Measurements from ENCODE around the gene NPNT.

- TF ChIP-seq CTCF (IDR thresholded peaks at IDR 0.05) (no peak), GABPB1 (CRISPR knock-in tag; IDR thresholded peaks at IDR 0.05) (no peak), ELF4 (CRISPR knock-in tag; IDR thresholded peaks at IDR 0.05; ENCODE audit: low read depth) (no peak), AR (CRISPR knock-in tag; IDR thresholded peaks at IDR 0.05) (no peak), TCF7 (CRISPR knock-in tag; IDR thresholded peaks at IDR 0.05; ENCODE audit: low read depth) (no peak), FOXP1 (CRISPR knock-in tag; IDR thresholded peaks at IDR 0.05; ENCODE audit: borderline replicate concordance) (no peak)
These were observed 84.2 kb downstream of the NPNT start for GRCh38 chr4:105979506-105979905.
